Endothelial cell of umbilical vein (primary cell): ENCODE results near the gene GRK6. TPM values are rescaled to one million over a fixed set of nuclear protein-coding genes. Genes with fewer than 3 reads are reported as not detected.

ENCODE experiments used
- BruUV-seq: library from RNA; stranded (reverse); fragments of 400-500 nt; replicated peaks from 2 replicates; lab custom pipeline; 2021; lab: Mats Ljungman, UMichigan
- CTCF ChIA-PET: fragments of 300-600, 350-600 bp; sonication (Branson Sonifier 250); formaldehyde crosslinking; loops from one replicate; lab custom pipeline; 2021; ENCODE audit warnings: antibody characterized with exemption, inconsistent platforms; lab: Charles Lee
- POLR2A ChIA-PET: fragments of 300-600, 350-600 bp; sonication (Branson Sonifier 250); formaldehyde crosslinking; loops from one replicate; lab custom pipeline; 2021; ENCODE audit warnings: antibody characterized with exemption, inconsistent platforms; lab: Charles Lee
- DNase-seq: peaks from one replicate; pipeline ENCODE4 v3.0.0-alpha.2; 2011; ENCODE audit warnings: low read depth, low spot score
- FAIRE-seq: peaks from 2 replicates; lab custom pipeline; 2011; peaks lifted over from hg19 to GRCh38; lab: Jason Lieb, UNC
- H2AFZ ChIP-seq: 2 replicates; pipeline ENCODE4 v1.6.0; 2012; ENCODE audit warnings: low read depth, low read length, control low read depth, inconsistent platforms
- H3K27ac ChIP-seq: 2 replicates; pipeline ENCODE4 v1.5.1; 2011; ENCODE audit warnings: low read depth, mild to moderate bottlenecking, control low read depth, low read length, moderate library complexity; ENCODE audit not compliant: insufficient read depth
- H3K27me3 ChIP-seq, 2 experiments: 2 replicates each; pipeline versions ENCODE4 v1.6.0 to v1.6.1; 2011; ENCODE audit warnings: low read length in 2 of 2, mixed read lengths in 1 of 2; ENCODE audit not compliant: control insufficient read depth in 2 of 2, insufficient read depth in 2 of 2
- H3K36me3 ChIP-seq, 2 experiments: 2 replicates in 1 of 2; 3 replicates in 1 of 2; pipeline ENCODE4 v1.5.1; 2011; ENCODE audit warnings: low read length in 2 of 2, mild to moderate bottlenecking in 1 of 2, moderate library complexity in 1 of 2; ENCODE audit not compliant: control insufficient read depth in 2 of 2, insufficient read depth in 2 of 2; ENCODE audit errors: extremely low read depth in 1 of 2
- H3K4me1 ChIP-seq: 3 replicates; pipeline ENCODE4 v1.5.1; 2011; ENCODE audit warnings: mild to moderate bottlenecking, low read length; ENCODE audit not compliant: control insufficient read depth, insufficient read depth; ENCODE audit errors: extremely low read depth
- H3K4me2 ChIP-seq: 2 replicates; pipeline ENCODE4 v1.6.1; 2011; ENCODE audit warnings: low read length, control low read depth, mixed read lengths; ENCODE audit not compliant: insufficient read depth
- H3K4me3 ChIP-seq, 3 experiments: fragments of 200-600 bp in 1 of 3; sonication (generic), shearing (Covaris generic) in 1 of 3; replicated peaks in 1 of 3; 2 replicates each; pipeline ENCODE4 v1.5.1; 2011 to 2016; ENCODE audit warnings: control low read depth in 3 of 3, low read length in 3 of 3, mild to moderate bottlenecking in 2 of 3, inconsistent platforms in 1 of 3, low read depth in 1 of 3, moderate library complexity in 1 of 3; ENCODE audit not compliant: insufficient read depth in 1 of 3
- H3K79me2 ChIP-seq: 2 replicates; pipeline ENCODE4 v1.6.0; 2012; ENCODE audit warnings: low read length, inconsistent platforms; ENCODE audit not compliant: control insufficient read depth, insufficient read depth
- H3K9ac ChIP-seq: replicated peaks from 2 replicates; pipeline ENCODE3; 2011; ENCODE audit warnings: low read length, control low read depth; ENCODE audit not compliant: insufficient read depth; ENCODE audit errors: extremely low read depth
- H3K9me1 ChIP-seq: replicated peaks from 3 replicates; pipeline ENCODE4 v1.6.0; 2011; ENCODE audit warnings: mild to moderate bottlenecking, low read length; ENCODE audit not compliant: control insufficient read depth, insufficient read depth; ENCODE audit errors: extremely low read depth
- H3K9me3 ChIP-seq: replicated peaks from 2 replicates; pipeline ENCODE4 v1.5.1; 2012; ENCODE audit warnings: low read length, inconsistent platforms; ENCODE audit not compliant: control insufficient read depth, insufficient read depth
- H4K20me1 ChIP-seq: replicated peaks from 2 replicates; pipeline ENCODE3; 2011; ENCODE audit warnings: mild to moderate bottlenecking, low read length; ENCODE audit not compliant: control insufficient read depth, insufficient read depth; ENCODE audit errors: extremely low read depth
- CTCF ChIP-seq, 2 donors: IDR thresholded peaks; 1 replicate in 1 of 2; 2 replicates in 1 of 2; pipeline ENCODE4 v1.5.1; 2011; ENCODE audit warnings: low read length in 2 of 2, mild to moderate bottlenecking in 2 of 2, moderate library complexity in 2 of 2, control low read depth in 1 of 2, inconsistent platforms in 1 of 2, low read depth in 1 of 2; ENCODE audit not compliant: insufficient read depth in 1 of 2; ENCODE audit errors: extremely low read depth in 1 of 2
- EZH2 ChIP-seq: IDR thresholded peaks from 2 replicates; pipeline ENCODE4 v1.6.1; 2012; ENCODE audit warnings: borderline replicate concordance, low read depth, mild to moderate bottlenecking, moderate library complexity, low read length, inconsistent platforms; ENCODE audit not compliant: severe bottlenecking
- FOS ChIP-seq: IDR thresholded peaks from 2 replicates; pipeline ENCODE4 v1.6.1; 2011; ENCODE audit warnings: mild to moderate bottlenecking, low read length, moderate library complexity, borderline replicate concordance; ENCODE audit not compliant: insufficient read depth
- GATA2 ChIP-seq: IDR thresholded peaks from 2 replicates; pipeline ENCODE4 v1.7.0; 2011; ENCODE audit warnings: low read depth, mild to moderate bottlenecking, moderate library complexity, mixed read lengths, low read length; ENCODE audit not compliant: insufficient read length, insufficient read depth
- JUN ChIP-seq: IDR thresholded peaks from 2 replicates; pipeline ENCODE4 v1.6.1; 2011; ENCODE audit warnings: borderline replicate concordance, low read depth; ENCODE audit not compliant: insufficient read length, insufficient read depth
- MYC ChIP-seq: IDR thresholded peaks from one replicate; pipeline ENCODE4 v1.6.1; 2011; ENCODE audit warnings: mild to moderate bottlenecking, low read depth, low read length
- POLR2A ChIP-seq: IDR thresholded peaks from 2 replicates; pipeline ENCODE4 v1.6.1; 2012; ENCODE audit warnings: low read depth, mild to moderate bottlenecking, control low read depth, low read length
- POLR2AphosphoS5 ChIP-seq: IDR thresholded peaks from 2 replicates; pipeline ENCODE4 v1.6.1; 2012; ENCODE audit warnings: low read depth, mild to moderate bottlenecking, control low read depth, low read length, moderate library complexity; ENCODE audit not compliant: insufficient read depth
- dilution Hi-C: fragments of 300-500 bp; cut with MboI; formaldehyde crosslinking; loops from one replicate; pipeline ENCODE4 v1.15.0; 2019; ENCODE audit warnings: low sequenced_read_pairs; ENCODE audit not compliant: extremely low pct_ligation_motif_present
- intact Hi-C: fragments of 100-400 bp; cut with micrococcal nuclease; formaldehyde crosslinking; loops from one replicate; pipeline ENCODE4 v1.10.0; 2022
- polyA plus RNA-seq, 4 experiments: library from polyadenylated mRNA; depleted of rRNA in 3 of 4; stranded (reverse) in 3 of 4; unstranded in 1 of 4; fragments of >200 nt; gene quantifications; 2 replicates each; pipeline versions ENCODE4 v1.2.1 to v1.2.3, GENCODE V29; 2011 to 2012; ENCODE audit warnings: missing spikeins in 1 of 4
- total RNA-seq: library from RNA; stranded (reverse); gene quantifications from 2 replicates; pipeline ENCODE4 v1.2.3, GENCODE V29; 2021
- TF ChIP-seq, protein P1 (sequence below): IDR thresholded peaks from 2 replicates; pipeline ENCODE4 v1.6.1; 2011; ENCODE audit not compliant: insufficient read depth, insufficient read length

Gene GRK6
- total and polyA plus RNA-seq, 2 donors (not counting 3 experiments of a cell fraction or from before 2014, with no cell fraction given): 28.9 to 36.4 TPM

DNA sequence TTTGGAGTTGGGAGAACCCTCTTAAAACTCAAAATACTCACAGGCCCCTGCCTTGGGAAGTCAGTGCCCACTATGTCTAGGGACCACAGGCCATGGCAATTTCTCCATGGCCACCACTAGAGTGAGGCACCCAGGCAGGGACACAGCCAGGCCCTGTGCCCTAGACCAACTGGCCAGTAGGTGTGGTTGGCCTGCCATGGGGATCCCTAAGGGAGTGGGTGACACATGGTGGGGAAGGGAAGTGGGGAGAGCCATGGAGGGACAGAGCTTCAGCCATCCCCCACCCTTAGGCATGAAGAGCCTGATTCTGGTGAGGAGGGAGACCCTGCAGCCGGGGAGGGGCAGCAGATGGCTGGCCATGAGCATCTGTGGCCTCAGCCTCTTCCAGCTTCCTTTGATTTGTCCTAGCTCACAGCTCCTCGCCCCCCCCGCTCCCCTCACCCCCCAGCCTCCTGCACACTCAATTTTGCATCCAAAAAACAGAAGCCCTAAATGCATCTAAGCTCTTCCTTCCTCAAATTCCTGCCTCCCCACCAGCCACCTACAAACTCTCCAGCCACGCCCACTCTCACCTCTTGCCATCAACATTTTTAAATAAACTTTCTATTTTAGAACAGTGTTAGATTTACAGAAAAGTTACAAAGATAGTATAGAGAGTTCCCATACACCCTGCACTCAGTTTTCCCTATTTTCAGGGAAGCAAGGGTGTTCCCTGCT lies 48.5 kb downstream of the GRK6 start:
- Histone ChIP-seq H3K4me1 (peaks cover 23% of the 10 kb centered on the region), H3K4me2 (no peak overlapping the region), H3K36me3 (no peaks in the 10 kb centered on the region), H3K4me3 (no peak overlapping the region), H3K9me1 (no peaks in the 10 kb centered on the region), H3K9me3 (no peaks in the 10 kb centered on the region), H3K79me2 (peaks cover 29% of the 10 kb centered on the region), H3K27me3 (no peaks in the 10 kb centered on the region), H3K27ac (no peak overlapping the region), H3K9ac (no peak overlapping the region), H4K20me1 (no peaks in the 10 kb centered on the region), H2AFZ (no peak overlapping the region)
- DNase-seq (no peak), FAIRE-seq (no peak)
- intact Hi-C loops: loop anchor here (10.0 kb wide), 1 partner anchor 1030 kb away; the partner anchor contains the start of gene FAF2
- TF ChIP-seq EZH2 (no peak), POLR2AphosphoS5 (no peak), GATA2 (no peak), MYC (no peak), JUN (no peak), CTCF (IDR thresholded peaks at IDR 0.05; ENCODE audit: extremely low read depth in 1 of 2, insufficient read depth in 1 of 2, low read depth in 1 of 2, low read length in 2 of 2) (no peak), POLR2A (no peak), FOS (no peak)
- TF ChIP-seq, protein P1, sequence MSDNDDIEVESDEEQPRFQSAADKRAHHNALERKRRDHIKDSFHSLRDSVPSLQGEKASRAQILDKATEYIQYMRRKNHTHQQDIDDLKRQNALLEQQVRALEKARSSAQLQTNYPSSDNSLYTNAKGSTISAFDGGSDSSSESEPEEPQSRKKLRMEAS: no peak
- no TSS peak for BruUV-seq
- ChIA-PET CTCF (interaction anchor here (0.8 to 3.3 kb wide), 4 partner anchors 18 to 26 kb away, joined by 3 to 17 read pairs (median 10); no protein-coding TSS in a partner anchor), POLR2A (no interaction called here)
- dilution Hi-C loops: no loop called here
